Measurements from ENCODE around the gene NGEF.

GRCh38 chr2:232829988-232830387 lies 183.1 kb downstream of the NGEF start:
- no peak for TF ChIP-seq YY1 (IDR thresholded peaks at IDR 0.05; ENCODE audit: insufficient read depth, insufficient read length)
- TF ChIP-seq SUZ12 (IDR thresholded peaks at IDR 0.05; ENCODE audit: extremely low read depth, insufficient read depth, insufficient read length) = no peak
